Measurements from ENCODE around the gene MED25.

Gene MED25

DNA sequence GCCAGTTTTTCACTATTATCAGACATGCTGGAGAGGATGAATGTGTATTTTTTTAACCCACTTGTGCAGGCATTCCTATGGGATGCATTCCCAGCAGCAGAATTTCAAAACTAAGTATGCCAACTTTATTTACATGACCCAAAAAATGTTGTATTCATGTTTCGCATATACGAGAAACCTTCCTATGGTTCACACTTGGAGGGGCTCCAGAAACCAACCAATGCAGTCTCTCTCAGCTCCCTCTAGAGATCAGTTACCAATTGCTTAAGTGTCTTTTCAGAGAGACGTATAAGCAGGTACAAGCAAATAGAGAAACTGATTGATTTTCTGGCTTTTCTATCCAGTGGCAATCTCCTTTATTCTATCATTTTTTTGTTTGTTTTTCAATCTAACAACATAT lies 27.3 kb downstream of the MED25 start:
- no peak for FAIRE-seq

- FAIRE-seq: no peak
These were observed 28.3 kb downstream of the MED25 start for GRCh38 chr19:49846408-49846807.

GRCh38 chr19:49847731-49848696 lies 29.9 kb downstream of the MED25 start:
- FAIRE-seq: no peak

DNA sequence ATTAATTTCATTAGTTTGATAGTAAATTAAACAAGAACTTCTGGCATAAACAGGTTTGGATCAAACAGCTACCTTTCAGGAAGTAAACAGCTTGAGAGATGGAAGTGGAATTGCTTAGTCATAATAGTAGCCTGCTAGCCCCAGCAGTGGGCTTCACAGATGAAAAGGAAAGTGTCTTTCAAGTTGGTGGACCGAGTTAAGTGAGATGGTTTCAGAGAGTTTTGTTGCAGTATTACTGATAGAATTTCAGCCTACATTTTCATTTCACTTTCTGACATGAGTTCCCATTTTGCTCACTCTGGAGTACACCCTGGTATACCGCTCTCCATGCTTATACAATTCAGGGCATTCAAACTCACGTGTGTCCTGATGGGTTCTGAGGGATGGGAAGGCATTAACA lies 30.8 kb downstream of the MED25 start:
- FAIRE-seq: no peak

DNA sequence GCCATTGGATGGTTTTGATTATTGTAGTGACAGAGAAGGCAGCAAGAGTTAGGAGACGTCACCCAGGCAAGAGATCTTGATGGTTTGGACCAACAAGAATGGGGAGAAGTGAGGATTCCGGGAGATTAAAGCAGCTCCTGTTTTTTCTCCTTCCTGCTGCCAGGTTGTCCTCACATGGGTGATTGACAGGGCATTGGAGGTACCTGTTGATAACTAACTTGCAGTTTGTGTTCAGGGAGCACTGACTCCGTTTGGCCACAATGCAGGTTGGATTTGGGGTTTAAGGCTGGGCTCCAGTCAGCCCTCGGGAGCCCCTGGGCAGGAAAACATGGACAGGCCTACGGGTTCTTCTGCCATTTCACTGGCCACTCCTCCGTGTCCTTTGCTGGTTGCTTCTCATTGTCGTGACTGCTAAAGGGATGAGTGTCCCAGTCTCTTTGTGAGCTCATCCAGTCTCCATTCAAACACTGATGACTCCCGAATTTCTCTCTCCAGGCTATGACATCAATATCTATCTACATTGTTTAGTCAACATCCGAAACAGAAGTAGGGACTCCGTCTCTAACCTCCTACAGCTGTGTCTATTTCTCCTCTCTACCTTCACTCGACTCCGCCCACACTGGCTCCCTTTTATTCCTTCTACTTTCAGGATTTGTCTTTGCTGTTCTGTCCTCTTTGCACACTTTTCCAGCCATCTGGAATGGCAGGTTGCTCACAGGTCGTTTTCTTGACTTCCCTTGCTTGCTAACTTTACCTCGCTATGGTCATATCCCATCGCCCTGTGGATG lies 31.5 kb downstream of the MED25 start:
- no peak for FAIRE-seq

- no peak for FAIRE-seq
These were observed 32.1 kb downstream of the MED25 start for GRCh38 chr19:49850221-49850486.

DNA sequence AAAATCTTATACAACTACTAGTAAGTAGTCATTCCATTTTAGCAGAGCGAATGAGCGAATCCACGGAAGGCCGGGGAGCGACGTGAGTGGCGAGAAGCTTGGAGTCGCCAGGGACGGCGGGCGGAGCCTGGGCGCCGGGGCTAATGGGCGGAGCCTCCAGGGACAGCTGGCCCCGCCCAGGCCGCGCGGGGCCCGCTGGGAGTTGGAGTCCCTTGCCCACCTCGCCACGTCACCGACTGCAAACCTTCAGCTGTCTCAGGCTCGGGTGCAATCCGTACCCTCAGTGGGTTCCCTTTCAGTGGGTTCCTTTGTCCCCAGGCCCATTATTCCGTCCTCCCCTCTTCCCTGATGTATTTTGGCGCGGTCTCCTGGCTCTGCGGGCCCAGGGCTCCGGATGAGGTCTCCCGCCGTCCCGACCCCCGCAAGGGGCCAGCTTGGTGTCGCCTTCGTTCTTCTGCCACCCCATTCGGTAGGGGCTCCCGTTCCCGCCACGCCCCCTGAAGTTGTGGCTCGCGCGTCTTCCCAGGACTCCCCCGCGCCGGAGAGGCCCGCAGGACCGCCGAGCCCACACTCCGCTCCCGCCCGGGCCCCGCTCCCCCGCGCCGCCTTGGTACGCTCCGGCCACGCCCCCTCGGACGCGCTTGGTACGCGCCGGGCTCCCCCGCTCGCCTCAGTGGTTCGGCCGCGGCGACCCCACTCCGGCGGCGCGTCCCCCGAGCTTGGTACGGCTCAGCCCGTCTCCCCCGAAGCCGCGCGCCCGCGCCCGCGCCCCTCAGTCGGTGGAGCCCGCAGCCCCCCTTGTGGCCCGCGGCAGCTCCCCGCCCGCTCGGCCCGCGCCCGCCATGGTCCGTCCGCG lies 32.6 kb downstream of the MED25 start, which contains the start of gene PTOV1:
Gene PTOV1 (plus strand): TSS at position 673 of the 856 bp plus-strand sequence.
- FAIRE-seq: no peak

DNA sequence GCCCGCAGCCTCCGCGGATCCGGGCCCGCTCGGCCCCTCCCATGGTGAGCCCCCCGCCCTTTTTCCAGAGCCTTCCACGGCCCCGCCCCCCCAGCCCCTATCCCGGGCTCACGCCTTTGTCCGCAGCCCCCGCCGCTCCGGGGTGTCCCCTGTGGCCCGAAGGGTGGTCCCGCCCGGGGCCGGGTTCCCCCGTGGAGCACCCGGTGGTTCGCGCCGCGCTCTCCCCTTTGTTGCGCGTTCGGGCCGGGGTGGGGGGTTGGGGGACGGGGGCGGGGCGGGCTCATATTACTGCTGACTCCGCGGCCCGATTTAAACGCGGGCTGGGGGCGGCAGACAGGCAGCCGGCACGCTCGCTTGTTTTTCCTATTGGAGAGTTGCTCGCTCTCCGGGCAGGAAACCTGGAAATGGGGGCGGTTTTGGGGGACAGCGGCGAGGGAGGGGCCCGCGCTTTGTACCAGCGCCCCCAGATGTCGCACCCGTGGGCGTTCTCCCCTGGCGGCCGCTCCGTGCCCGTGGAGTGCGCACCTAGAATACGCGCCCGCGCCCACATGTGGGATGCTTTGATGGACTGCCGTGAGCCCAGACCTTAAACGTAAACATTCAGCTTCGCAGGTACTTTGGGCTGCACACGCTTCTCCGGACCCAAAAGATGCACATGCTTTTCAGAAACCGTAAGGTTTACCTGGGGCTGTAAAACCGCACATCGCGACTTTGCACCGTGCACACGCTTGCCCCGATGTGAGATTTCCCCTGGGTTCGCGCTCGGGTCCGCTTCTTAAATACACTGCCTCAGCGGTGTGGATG lies 33.6 kb downstream of the MED25 start:
- no peak for FAIRE-seq

DNA sequence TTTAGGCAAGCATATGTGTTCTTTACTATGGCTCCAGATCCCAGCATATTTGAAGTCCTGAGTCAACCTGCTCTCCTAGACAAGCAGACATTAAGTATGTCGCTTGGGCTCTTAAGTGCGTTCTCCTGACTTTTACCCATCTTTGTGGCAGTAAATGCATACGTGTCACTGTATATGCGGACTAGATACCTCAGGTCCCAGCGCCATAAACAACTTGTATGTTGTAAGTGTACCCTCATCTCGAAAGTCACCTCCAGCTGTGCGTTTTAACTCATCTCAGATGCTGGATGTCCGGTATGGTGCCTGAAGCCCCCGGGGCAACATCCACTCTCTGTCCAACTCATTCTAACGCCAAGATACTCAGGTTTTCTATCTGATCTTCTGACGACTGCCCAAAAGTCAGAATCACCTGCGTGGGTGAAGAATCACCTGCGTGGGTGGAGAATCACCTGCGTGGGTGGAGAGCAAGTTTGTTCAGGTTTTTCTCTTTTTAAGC lies 34.6 kb downstream of the MED25 start:
- FAIRE-seq: no peak

DNA sequence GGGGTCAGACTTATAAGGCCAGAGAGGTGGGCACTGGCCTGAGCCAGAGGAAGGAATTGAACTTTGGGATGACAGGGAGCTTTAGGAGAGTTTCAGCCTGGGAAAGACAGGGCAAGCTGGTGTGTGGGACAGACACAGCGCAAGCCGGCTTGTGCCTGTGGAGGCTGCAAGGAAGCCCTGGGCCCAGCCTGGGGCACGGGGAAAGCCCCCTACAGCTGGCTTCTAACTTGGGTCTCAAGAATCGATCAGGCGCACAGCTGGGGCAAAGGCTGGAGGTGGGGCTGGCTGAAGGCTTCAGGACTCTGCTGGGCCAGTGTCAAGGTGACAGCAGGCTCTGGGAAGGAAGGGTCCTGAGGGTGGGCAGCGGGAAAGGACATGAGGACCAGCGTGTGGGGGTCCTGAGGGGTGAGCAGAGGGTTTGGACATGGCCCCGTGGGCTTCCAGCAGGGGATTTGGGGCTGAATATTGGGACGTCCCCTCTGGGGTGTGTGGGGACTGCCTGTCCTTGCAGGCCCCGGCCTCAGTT lies 35.8 kb downstream of the MED25 start:
- no peak for FAIRE-seq

- no peak for FAIRE-seq
These were observed 36.5 kb downstream of the MED25 start for GRCh38 chr19:49854378-49855263.

GRCh38 chr19:49855277-49855675 lies 37.2 kb downstream of the MED25 start:
- FAIRE-seq: no peak

- FAIRE-seq: no peak
These were observed 37.8 kb downstream of the MED25 start for GRCh38 chr19:49855676-49856573.

DNA sequence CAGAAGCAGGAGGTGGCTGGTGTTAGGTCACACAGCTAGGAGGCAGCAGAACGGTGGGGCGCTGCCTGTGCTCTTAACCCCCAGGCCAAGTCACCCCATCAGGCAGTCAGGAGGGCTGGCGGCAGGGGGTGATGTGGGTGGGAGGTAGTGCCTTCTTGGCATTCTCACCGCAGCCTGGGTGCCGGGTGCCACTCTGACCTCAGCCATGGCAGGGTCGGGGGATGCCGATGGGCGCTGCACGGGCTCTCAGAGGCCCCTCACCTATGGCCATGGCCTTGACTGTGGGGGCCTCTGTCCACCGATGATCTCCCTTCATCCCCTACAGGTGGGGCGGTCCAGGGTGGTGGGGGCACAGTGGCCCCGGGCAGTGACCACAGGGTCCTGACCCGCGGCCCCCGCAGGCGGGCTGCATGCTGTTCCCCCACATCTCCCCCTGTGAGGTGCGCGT lies 38.5 kb downstream of the MED25 start:
- FAIRE-seq: no peak

DNA sequence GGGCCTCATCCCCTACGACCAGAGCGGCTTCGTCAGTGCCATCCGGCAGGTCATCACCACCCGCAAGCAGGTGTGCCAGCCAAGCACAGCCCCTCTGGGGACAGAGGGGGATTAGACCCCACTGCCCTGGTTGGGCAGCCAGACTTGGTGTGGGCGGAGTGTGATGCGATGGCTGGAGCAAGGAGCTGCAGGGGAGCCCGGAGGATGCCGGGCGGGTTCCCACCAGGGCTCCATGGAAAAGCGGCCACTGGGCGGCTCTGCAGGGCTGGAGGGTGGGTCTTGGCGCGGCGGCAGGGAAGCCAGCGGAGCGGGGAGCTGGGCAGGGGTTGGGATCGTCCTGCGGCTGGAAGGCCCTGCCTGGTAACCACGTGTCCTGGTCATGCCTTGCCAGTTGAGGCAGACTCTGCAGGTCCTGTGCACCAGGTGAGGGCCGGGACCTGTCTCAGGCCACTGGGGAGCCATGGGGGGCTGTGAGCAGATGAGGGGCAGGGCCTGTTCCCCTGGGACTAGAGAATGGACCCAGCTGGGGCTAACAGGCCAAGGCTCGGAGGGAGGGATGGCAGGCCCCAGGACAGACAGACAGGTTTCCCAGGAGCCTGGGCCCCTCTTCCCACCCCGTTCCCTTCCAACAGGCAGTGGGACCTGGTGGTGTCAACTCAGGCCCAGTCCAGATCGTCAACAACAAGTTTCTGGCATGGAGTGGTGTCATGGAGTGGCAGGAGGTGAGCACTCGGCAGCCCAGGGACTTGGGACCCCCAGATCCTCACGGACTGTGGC lies 39.2 kb downstream of the MED25 start:
- no peak for FAIRE-seq

GRCh38 chr19:49857838-49858087 lies 39.7 kb downstream of the MED25 start:
- FAIRE-seq: no peak

GRCh38 chr19:49858088-49858985 lies 40.2 kb downstream of the MED25 start:
- FAIRE-seq: no peak

All from TTC549 (cell line).